Measurements from ENCODE around the gene SLC6A19.

DNA sequence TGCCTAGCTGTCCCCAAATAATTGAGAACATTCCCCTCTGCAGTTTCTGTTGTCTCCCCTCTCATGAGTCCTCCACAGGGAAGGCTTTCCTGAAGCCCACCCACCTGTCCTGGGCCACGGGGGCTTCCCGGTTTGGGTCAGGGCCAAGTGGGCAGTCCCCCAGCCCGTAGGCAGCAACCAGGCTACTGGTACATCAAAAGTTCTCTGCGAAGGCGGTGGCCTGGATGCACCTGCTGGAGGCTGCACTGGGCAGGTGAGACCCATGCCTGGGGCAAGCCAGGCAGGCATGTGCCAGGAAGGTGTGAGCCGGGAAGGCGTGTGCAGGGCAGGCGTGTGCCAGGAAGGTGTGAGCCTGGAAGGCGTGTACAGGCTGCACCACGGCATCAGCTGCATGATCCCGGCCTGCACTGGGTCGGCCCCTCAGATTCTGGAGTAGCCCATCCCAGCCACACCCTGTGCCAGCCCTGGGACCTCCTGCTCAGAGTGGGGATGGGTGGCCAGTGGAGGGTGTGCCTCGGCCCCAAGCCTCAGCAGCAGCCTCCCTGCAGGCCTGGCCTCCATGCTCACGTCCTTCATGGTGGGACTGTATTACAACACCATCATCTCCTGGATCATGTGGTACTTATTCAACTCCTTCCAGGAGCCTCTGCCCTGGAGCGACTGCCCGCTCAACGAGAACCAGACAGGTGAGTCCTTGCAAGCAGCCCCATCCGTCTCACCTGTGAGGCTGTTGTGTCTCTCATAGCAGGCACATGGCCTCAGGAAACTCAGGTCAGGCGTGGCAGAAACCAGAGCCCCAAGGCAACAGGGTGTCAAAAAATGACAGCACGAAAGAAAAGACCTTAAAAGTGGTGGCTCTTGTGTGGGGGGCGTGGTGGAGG lies 8.7 kb downstream of the SLC6A19 start:
- no peak for TF ChIP-seq POLR2A (IDR thresholded peaks at IDR 0.05; ENCODE audit: low read length)
- no peak for TF ChIP-seq GATA1 (IDR thresholded peaks at IDR 0.05; ENCODE audit: low read depth, low read length)

Data from erythroblast (primary cell).